Activated B cell treated with CpG ODN at 0.5 μM for 24 hours (primary cell): ENCODE data around the gene SYT4. TPM values are rescaled to one million over a fixed set of nuclear protein-coding genes. Genes with fewer than 3 reads are reported as not detected.

Experiments
- ATAC-seq: fragments of 200-7000 bp; cut with Tn5 transposase; one replicate; pipeline ENCODE4 v1.10.0; 2021; ENCODE audit warnings: low read depth, mild to moderate bottlenecking, moderate library complexity
- CTCF ChIA-PET: fragments of 350-600 bp; sonication (Branson Sonifier 250); formaldehyde crosslinking; loops from one replicate; lab custom pipeline; 2021; ENCODE audit warnings: antibody characterized with exemption; lab: Charles Lee
- POLR2A ChIA-PET: fragments of 350-600 bp; sonication (Branson Sonifier 250); formaldehyde crosslinking; loops from one replicate; lab custom pipeline; 2021; ENCODE audit warnings: antibody characterized with exemption; lab: Charles Lee
- DNase-seq: peaks from one replicate; pipeline ENCODE4 v3.0.0; 2022
- H3K27ac Mint-ChIP-seq: one replicate; pipeline ENCODE4 v1.8.0; 2020; ENCODE audit warnings: mixed read lengths
- H3K27me3 Mint-ChIP-seq: one replicate; pipeline ENCODE4 v1.8.0; 2021; ENCODE audit warnings: mixed read lengths
- H3K36me3 Mint-ChIP-seq: one replicate; pipeline ENCODE4 v1.8.0; 2021; ENCODE audit warnings: low read depth, mixed read lengths
- H3K4me1 Mint-ChIP-seq: one replicate; pipeline ENCODE4 v1.8.0; 2021; ENCODE audit warnings: mixed read lengths
- H3K4me3 Mint-ChIP-seq: one replicate; pipeline ENCODE4 v1.8.0; 2020; ENCODE audit warnings: mild to moderate bottlenecking, mixed read lengths
- H3K9me3 Mint-ChIP-seq: one replicate; pipeline ENCODE4 v1.8.0; 2020; ENCODE audit warnings: mixed read lengths
- CTCF ChIP-seq: fragments of 200-600 bp; IDR thresholded peaks from one replicate; pipeline ENCODE4 v1.8.0; 2022; ENCODE audit warnings: antibody characterized with exemption, mild to moderate bottlenecking
- intact Hi-C: fragments of 100-400 bp; cut with micrococcal nuclease; formaldehyde crosslinking; loops from one replicate; pipeline ENCODE4 v1.15.1; 2024
- total RNA-seq: library from RNA; stranded (reverse); gene quantifications from 2 replicates; pipeline ENCODE4 v1.2.3, GENCODE V29; 2022

The SYT4 gene
- total RNA-seq, 1 donor from 2014 or later, result not detected

GRCh38 chr18:43234889-43235288, 42.4 kb downstream of the SYT4 start:
- no peak for DNase-seq
- Mint-ChIP-seq H3K27me3 (no peaks in the 10 kb centered on the region), H3K36me3 (no peaks in the 10 kb centered on the region), H3K27ac (no peak overlapping the region), H3K9me3 (peaks cover 3% of the 10 kb centered on the region), H3K4me3 (no peak overlapping the region), H3K4me1 (no peaks in the 10 kb centered on the region)
- no peak for TF ChIP-seq CTCF
- POLR2A ChIA-PET, result no interaction called here
- intact Hi-C loops, result no loop called here
- ATAC-seq, result no peak
- CTCF ChIA-PET, result no interaction called here

GRCh38 chr18:43222501-43222900, 54.8 kb downstream of the SYT4 start:
- H3K36me3 Mint-ChIP-seq, result no peaks in the 10 kb centered on the region
- H3K4me1 Mint-ChIP-seq, result no peaks in the 10 kb centered on the region
- intact Hi-C loops, result no loop called here
- peaks cover 6% of the 10 kb centered on the region for H3K9me3 Mint-ChIP-seq
- H3K4me3 Mint-ChIP-seq, result no peak overlapping the region
- no peaks in the 10 kb centered on the region for H3K27me3 Mint-ChIP-seq
- ChIA-PET POLR2A (no interaction called here), CTCF (no interaction called here)
- ATAC-seq (no peak), DNase-seq (no peak)
- H3K27ac Mint-ChIP-seq, result no peak overlapping the region
- no peak for TF ChIP-seq CTCF

GRCh38 chr18:43220691-43221090, 56.6 kb downstream of the SYT4 start:
- Mint-ChIP-seq H3K4me1 (no peaks in the 10 kb centered on the region), H3K27ac (no peak overlapping the region), H3K4me3 (no peak overlapping the region), H3K27me3 (no peaks in the 10 kb centered on the region), H3K36me3 (no peaks in the 10 kb centered on the region), H3K9me3 (peaks cover 2% of the 10 kb centered on the region)
- TF ChIP-seq CTCF, result no peak
- DNase-seq, result no peak
- intact Hi-C loops, result no loop called here
- no peak for ATAC-seq
- ChIA-PET CTCF (no interaction called here), POLR2A (no interaction called here)

Other genes with a start within 250 kb of the SYT4 start
- not detected in 2 replicates for gene RIT2, start 161.8 kb downstream of the SYT4 start, total RNA-seq